HG02852 (cell line): ENCODE data around the gene RGS21.
"Not testable (repeated sequence)": the region's sequence is repeated elsewhere in the genome, so short reads cannot be mapped to it uniquely, and the experiment has no call there.

Experiments used
- ATAC-seq: cut with Tn5 transposase; IDR thresholded peaks from one replicate; pipeline ENCODE4 v1.9.1; 2021; ENCODE audit warnings: mild to moderate bottlenecking, moderate library complexity; ENCODE audit not compliant: unreplicated experiment

Gene RGS21, protein sequence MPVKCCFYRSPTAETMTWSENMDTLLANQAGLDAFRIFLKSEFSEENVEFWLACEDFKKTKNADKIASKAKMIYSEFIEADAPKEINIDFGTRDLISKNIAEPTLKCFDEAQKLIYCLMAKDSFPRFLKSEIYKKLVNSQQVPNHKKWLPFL

DNA sequence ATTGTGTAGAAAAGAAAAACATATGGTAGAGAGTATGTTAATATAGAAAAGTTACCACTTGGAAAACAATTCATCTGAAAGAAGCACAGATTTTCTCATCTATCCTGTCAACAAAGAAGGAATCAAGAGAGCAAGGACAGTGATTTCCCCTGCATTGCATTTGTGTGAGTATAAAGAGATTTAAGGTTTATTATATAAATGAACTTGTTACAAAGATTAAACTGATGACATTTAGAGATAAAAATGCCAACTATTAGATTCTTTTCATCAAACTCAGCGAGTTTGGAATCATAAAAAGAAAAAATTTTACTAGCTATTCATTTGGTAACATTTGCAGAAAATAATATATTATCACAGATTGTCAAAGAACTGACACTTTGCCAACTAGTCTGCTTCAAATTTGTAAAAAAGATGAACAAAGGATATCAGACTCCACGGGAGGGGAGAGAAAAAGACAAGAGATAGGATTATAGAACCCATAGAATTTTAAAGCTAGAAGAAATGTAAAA lies at the start of gene RGS21:
Gene RGS21, plus strand, starts transcription at position 51 of the 509 bp plus-strand sequence. CDS start 26,045 bp downstream, outside the sequence.
- ATAC-seq: no peak

GRCh38 chr1:192268468-192269052 lies 48.2 kb upstream of the RGS21 start:
- ATAC-seq: no peak

GRCh38 chr1:192270398-192270797 lies 46.4 kb upstream of the RGS21 start:
- no peak for ATAC-seq

GRCh38 chr1:192272732-192273131 lies 44.1 kb upstream of the RGS21 start:
- ATAC-seq: no peak

- no peak for ATAC-seq
Observed at GRCh38 chr1:192274588-192274987, 42.2 kb upstream of the RGS21 start.

DNA sequence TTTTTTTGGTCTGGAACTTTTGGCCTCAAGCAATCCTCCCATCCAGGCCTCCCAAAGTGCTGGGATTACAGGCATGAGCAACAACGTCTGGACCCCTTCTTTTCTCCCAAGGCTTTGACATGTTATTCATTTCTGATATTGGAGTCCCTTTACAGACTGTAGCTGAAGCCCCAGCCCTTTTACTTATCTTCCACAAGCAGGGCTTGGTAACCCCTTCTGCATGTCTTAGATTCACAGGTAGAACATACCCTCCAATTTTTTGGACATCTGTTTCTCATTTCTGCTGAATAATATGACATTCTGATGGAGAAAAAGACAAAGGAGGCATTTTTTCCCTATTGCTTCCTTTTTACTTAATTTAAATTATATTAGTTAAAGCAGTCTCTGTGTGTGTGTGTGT lies 39.2 kb upstream of the RGS21 start:
- no peak for ATAC-seq

GRCh38 chr1:192284927-192285326 lies 31.9 kb upstream of the RGS21 start:
- no peak for ATAC-seq

- ATAC-seq: no peak
Observed at GRCh38 chr1:192303029-192303428, 13.8 kb upstream of the RGS21 start.

- not testable (repeated sequence) for ATAC-seq
Observed at GRCh38 chr1:192308314-192308713, 8.5 kb upstream of the RGS21 start.

DNA sequence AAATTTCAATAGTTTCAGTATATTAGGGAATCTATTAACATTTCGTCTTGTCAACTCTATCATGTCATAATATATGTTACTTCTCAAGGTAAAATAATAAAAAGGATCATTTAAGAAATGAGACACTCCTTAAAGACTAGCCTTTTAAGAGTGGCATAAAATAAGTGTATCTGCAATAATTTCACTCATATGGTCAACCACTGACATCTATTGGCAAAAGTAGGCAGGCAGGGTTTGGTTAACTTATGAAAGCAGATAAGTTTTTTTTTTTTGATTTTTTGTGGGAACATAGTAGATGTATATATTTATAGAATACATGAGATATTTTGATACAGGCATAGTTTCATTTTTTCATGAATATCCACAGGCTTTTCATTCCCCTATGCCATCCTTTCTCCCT lies 5.5 kb upstream of the RGS21 start:
- no peak for ATAC-seq

DNA sequence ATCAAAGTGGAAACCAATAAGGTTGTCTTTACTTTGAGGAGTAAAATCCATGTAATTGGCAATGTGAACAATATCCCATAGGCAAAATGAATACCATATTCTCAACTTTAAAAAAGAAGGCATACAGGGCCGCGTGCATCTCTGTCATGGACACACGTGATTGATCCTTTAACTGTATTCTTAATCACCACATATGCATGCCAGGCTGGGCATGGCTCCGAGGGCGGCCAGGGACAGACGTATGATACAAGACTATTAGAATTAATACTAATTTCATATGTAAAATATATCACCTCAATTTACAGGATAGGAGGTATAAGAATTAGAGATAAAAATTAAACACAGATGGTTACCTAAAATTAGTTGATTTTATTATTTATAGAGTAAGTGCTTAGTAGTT lies 11.2 kb downstream of the RGS21 start:
- no peak for ATAC-seq

GRCh38 chr1:192342842-192343241 lies 26.1 kb downstream of the RGS21 start:
- ATAC-seq: no peak

DNA sequence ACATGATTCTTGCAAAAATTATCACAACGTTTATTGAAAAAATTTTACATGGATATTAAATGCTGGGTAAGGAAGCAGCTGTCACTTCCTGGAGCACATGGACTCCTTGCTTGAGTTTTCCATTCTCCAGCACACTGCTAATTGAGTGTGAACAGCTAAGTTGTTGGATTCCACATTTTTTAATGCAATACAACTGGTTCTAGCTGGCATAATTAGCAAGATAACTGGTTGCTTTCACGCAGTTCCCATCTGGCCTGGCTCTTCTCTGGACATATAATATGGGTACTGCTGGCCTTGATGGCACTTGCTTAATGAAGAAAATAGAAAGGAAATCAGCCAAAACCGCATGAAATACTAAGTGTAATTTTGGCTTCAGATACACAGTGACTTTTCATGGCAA lies 26.6 kb downstream of the RGS21 start:
- ATAC-seq: no peak

- no peak for ATAC-seq
Observed at GRCh38 chr1:192349314-192349713, 32.5 kb downstream of the RGS21 start.

DNA sequence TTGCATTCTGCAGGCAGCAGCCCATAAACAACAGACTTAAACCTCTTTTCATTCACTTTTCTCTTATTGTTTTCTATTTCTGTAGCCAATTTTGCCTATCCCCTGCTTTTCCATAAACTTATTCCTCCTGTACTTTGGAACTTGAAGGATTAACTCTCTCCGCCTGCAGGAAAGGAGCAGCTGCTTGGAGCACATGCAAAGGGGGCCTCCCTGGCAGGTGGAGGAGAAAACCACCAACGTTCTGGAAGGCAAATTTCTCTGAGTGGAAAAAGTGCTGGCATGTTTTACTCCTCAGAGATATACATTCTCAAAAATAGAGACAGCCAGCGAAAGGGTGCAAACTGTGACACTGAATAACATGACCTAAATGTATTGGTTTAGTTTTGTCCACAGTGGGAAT lies 33.6 kb downstream of the RGS21 start:
- no peak for ATAC-seq

DNA sequence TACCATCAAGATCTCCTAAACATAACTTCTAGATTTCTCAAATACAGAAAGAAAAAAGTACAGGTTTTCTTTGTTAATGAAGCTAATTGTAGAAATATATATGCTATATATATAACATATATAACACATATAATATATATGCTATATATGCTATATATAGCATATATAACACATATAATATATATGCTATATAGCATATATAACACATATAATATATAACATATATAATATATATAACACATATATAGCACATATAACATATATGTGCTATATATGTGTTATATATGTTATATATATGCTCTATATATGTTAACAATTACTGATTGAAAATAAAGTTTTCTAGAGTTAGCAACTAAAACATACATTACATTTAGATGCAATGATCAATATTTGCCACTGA lies 34.8 kb downstream of the RGS21 start:
- no peak for ATAC-seq

DNA sequence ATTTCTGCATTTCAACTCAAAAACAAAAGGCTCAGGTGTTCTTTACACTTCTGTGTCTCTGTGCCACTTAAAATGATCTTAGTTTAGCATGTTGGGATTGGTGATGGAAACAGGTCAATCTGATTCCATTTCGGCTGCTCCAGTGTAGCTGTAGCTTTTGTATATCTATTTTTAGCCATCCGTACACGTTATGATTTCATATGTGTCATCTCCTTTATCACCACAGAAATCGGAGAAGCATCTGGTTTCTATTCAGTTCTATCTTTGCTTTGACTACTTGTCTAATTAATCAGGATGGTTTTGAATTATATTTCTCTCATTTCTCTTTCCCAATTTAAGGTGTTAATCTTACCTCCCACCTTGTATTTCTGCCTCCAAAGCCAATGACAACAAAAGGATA lies 41.1 kb downstream of the RGS21 start:
- ATAC-seq: no peak

DNA sequence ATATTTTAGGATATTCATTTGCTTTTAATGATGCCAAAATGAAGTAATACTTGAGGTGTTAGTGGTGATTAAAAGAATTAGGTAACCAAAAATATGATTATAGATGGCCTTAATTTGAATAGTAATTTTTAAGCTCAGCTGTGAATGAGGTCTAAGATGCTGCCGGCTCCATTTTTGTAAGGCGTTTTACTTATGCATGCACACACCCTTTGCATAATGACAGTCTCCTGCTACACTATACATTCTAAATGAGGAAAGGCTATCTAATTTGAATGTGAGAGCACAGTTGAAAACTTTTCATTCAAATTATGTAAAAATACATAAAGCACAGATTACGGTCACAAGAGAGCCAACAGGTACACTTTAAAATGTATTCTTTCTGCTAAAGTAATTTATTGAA lies 41.6 kb downstream of the RGS21 start:
- no peak for ATAC-seq

DNA sequence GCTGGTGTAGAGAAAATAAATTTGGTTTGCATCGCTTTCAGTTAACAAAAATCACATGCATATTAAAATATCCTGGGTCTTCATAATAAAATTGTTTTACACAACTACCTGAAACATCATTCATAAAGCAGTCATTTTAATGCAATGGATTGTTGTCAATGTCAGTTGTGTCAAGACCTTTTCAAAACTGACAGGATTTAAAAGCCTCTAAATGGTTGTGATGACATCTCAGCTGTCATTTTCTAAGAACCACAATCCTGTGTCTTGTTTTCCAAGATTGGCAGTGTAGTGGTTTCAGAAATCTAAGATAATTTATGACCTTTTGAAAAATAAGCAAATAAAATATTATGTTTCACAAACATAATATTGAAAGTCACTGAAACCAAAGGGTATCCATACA lies 42.0 kb downstream of the RGS21 start:
- no peak for ATAC-seq

GRCh38 chr1:192363177-192363576 lies 46.4 kb downstream of the RGS21 start:
- no peak for ATAC-seq

DNA sequence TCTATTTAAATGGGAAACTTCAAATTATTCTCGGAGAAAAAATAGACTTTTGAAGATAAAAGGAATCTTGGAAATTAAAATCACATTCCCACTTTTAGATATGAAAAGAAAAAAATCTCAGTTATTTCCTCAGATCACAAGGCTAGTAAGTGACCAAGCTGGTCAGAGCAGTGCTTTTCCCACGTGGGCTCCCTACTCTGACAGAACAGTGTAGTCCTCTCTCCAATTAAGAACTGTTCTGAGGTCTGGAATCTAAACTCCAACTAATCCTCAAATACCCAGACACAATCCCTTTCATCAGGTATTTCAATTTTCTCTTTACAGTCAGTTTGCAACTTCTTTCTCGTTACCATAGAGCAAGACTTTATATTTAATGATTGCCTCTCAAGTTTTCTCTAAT lies 50.6 kb downstream of the RGS21 start:
- no peak for ATAC-seq

DNA sequence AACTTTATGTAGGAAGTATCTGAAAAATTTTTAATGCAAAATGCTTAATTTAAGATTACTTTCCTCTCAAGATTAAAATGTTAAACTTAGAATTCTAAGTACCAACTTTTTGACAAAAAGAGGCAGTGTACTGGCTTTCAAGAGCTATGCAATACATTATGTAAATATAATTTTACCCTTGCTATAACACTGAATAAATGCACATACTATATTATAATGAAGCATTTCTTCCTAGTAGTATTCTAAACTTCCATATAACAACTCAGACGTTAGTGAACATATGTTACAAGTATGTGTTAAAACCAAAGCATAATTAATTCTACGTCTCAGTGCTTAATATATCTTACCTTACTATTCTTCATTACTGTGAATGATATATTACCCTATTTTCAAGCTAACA lies 58.5 kb downstream of the RGS21 start:
- ATAC-seq: no peak

- no peak for ATAC-seq
Observed at GRCh38 chr1:192376374-192376773, 59.6 kb downstream of the RGS21 start.
